ENCODE measurements around the gene NEURL3.
"Not testable (repeated sequence)": the region's sequence is repeated elsewhere in the genome, so short reads cannot be mapped to it uniquely, and the experiment has no call there.

The NEURL3 gene

DNA sequence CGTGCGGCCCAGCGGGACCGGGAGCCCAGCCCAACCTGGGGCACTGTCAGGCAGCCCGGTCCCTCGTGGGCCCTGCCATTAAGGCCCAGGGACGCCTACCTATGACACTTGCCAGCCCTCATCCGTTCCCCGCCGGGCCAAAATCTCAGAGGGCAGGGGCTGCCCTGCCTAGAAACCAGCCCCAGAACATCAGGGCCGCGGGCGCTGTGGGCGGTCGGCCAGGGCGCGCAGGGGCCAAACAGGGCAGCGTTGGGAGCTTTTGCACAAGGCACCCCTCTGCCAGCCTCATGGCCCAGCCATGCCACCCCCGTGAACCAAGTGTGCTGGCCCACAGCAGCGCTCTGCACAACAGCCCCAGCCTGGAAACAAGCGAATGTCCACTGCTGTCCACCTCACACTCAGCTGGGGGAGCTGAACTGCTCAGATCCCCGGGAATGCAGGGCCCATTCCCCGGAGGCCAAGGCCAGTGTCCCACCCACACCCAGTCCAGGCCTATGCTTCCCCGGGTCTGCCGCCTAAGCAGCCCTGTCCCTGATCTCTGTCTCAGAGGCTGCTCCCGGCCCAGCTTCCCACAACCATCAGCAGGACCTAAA is 3.5 kb upstream of the NEURL3 start:
- DNase-seq (ENCODE audit: low read depth in 2 of 2, low spot score in 1 of 2) = no peak

DNA sequence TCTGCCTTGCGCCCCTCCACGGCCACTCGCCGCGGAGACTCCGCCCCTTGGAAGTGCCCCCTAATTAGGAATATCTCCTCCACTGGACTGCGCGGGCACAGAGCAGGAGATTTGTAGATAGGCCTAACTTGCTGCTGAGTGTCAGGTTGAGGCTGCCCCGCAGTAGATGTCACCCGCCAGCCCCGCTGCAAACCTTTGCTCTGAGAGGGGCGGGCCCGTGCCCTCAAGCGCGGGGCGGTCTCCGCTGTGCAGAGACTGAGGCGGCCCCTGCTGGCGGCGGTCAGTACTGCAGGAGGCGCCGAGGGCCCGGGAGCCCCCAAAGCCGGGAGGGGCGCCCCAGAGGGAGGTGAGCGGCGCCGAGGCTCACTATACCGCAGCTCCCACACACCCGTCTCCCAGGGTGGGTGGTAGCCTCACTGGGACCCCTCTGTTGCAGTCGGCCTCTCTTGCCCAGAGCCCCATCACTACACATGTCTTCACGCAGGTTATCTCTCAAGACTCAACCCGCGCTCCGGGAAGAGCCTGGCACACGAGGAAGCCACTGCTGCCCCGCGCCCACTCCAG is 2.9 kb upstream of the NEURL3 start:
- DNase-seq (ENCODE audit: low read depth in 2 of 2, low spot score in 1 of 2) = peak; percentile 81 to 83

DNA sequence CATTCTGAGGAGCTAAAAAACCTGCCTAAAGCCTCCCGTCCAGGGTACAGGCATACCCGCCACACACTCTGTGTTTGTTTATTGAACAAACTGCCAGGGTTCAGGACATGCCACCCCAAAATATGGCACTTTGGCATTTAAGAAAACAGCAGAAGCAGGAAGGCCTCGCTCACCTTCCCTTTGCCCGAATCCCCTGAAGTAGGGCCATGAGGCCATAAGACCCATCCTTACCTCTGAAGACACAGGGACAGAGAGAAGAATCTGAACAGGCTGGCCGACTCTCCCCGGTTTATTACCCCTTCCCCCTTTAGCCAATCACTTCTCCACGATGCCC is 1.7 kb upstream of the NEURL3 start:
- no peak for DNase-seq (ENCODE audit: low read depth in 2 of 2, low spot score in 1 of 2)

DNA sequence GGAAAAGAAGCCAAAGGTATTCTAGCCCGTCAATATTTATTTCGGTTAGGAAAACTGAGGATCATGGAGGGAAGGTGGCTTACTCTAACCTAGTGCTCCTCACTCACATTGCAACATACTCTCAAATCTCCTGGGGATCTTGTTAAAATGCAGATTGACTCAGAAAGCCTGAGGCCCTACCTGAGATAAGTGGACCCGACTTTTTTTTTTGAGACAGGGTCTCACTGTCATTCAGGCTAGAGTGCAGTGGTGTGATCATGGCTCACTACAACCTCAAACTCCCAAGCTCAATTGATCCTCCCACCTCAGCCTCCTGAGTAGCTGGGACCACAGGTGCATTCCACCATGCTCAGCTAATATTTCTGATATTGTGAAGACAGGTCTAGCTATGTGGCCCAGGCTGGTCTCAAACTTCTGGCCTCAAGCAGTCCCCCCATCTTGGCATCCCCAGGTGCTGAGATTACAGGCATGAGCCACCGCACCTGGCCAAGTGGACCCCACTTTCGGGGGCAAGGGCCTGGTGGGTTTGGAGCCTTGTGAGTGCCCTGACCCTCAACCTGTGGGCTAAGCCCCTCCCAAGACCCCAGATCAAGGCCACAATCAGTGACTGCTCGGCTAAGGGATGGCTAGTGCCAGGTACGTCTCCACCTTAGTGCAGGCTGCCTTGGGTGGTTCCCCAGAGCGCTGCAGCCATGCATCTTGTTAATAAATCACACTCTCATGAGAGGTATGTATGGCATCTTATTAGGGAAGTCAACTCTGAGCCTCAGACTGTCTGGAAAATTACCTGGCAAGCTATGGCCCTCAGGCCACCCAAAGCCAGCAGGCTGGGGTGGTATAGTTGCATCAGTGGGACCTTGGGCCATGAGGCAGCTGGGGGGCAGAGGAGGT is 1.1 kb upstream of the NEURL3 start:
- no peak for DNase-seq (ENCODE audit: low read depth in 2 of 2, low spot score in 1 of 2)

DNA sequence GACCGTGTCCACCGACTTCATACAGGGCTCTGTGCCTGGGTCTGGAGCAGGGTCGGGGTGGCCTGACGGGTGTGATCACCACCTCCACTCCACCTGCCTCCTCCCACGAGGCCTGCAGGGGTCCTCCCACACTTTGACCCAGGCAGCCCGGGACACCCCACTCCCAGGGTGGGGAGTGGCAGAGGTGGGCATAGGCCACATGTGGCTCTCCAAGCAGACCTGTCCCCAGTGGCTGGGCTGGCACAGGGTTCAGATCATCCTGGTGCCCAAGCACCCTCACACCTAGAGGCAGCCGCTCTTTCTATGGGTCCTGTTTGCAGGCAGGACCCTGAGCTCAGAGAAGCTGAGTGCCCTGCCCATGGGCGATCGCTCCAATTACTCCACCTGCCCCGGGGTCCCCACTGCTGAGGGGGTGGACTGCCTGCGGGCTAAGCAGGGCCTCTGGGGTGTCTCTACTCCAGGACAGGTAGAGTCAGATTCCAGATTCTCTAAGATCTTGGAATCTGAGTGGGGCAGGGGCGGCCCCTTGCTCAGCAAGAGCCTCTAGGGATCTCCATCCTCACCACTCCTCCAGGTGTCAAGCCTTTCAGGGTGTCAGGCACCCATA is 1.4 kb downstream of the NEURL3 start:
- no peak for DNase-seq (ENCODE audit: low read depth in 2 of 2, low spot score in 1 of 2)

DNA sequence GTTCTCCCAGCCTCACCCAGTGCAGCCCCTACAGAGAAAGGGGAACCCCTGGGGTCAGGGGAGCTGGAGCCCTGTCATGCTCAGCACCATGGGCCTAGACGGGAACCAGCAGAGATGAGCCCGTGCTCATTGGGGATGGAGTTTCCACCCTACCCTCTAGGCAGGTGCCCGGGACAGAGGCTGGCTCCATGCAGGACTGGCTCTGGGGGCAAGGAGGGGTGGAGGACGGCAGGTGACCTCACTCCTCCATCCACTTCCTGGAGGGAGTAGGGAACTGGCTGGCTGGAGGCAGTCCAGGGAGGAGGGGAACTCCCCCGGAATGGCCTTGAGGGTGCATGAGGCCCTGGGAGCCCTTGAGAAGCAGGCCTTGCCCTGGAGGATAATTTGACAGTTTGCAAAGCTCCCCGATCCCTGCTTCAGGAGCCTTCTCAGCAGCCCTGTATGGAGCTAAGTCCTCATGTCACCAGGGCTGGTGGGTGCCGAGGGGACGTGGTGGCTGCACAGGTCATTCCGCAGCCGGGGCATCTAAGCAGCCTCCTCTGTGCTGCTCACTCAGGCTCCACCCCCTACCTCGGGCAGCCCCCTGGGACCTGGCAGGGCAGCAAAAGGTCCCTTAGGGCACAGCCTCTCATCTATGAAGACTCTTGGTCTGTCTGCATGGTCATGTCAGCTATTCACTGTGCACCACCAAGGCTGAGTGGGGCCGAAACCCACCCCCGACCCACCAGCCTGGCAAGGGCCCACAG is 2.1 kb downstream of the NEURL3 start:
- DNase-seq (ENCODE audit: low read depth in 2 of 2, low spot score in 1 of 2) = no peak

DNA sequence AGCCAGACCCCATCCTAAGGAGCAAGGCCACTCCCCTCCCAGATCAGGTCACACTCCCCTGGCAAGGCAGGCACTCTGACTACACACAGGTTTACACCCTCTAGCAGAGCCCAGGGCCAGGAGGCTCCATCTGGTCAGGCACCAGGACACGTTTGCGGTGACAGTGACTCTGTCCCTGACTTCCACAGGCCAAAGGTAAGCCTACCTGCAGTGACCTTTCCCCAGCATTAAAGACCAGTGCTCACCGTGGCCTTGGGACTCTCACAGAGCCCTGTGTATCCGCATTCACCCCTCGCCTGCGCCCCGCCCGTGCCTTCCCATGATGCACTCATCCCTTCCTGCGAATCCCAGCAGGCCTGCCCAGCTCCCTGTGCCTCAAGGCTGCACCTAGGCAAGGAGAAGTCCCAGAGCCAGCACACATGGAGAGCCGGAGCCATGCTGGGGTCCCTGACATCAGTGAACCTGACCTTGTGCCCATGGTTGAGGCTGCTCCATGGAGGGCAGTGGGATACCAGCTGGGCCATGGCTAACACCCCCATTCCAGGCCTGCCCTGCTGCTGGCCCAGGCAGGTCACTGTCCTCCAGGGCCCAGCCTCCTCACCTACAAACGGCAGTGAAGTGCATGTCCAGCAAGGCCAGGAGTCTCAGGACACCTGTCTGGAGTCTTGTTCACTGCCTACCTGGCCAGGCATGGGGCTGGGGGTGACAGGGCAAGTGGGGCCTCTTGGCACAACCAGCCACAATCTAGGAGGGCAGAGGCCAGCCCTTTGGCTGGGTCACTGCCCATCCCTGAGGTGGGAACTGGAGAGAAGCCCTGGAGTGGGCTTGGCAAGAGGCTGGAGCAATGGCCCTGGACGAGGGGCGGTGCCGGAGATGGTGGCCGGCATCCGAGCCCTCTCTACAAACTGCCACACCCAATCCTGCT is 3.0 kb downstream of the NEURL3 start:
- no peak for DNase-seq (ENCODE audit: low read depth in 2 of 2, low spot score in 1 of 2)

DNA sequence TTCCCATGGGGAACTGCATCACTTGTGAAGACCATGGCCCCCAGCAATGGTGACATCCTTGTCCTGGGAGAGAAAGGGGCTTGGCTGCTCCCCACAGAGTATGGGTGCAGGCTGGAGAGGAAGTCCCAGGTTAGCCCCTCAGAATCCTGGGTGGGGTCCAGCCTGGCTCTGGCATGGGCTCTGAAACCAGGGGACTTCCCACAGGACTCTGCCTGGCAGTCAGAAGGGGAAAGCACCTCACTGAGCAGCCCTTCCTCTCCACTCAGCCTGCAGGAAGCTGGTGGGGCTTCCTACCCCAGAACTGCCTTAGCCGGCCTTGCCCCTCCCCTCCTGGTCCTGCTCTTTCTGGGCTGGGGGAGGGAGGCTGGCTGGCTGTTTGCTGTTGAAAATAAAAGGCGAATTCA is 3.7 kb downstream of the NEURL3 start:
- no peak for DNase-seq (ENCODE audit: low read depth in 2 of 2, low spot score in 1 of 2)

DNA sequence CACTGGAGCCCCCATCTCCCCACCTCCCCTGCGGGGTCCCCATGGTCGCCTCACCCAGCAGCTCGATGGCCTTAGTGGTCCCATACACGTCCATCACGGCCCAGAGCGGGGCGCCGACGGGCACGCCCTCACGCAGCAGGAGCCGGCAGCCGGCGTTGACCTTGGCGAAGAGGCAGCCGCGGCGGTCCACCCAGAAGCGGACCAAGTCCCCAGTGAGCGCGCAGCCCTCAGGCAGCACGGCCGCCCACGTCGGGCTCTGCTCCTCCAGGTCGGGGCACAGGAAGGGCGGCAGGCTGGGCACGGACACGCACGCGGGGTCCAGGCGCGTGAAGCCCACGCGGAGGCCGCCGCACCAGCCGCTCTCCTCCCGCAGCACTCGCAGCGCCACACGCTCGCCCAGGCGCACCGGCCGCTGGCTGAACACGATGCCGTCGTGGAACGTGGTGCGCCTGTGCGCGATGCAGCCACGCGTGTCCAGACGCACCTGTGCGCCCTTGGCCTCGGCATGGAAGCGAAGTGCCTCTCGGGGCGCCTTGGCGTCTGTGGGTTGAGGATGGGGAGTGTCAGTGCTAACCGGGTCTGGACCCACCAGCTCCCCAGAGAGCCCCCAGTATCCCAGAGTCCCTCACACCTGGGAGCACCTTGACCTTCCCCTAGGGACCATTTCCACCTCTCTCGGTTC is 4.6 kb downstream of the NEURL3 start:
- DNase-seq (ENCODE audit: low read depth in 2 of 2, low spot score in 1 of 2) = no peak

DNA sequence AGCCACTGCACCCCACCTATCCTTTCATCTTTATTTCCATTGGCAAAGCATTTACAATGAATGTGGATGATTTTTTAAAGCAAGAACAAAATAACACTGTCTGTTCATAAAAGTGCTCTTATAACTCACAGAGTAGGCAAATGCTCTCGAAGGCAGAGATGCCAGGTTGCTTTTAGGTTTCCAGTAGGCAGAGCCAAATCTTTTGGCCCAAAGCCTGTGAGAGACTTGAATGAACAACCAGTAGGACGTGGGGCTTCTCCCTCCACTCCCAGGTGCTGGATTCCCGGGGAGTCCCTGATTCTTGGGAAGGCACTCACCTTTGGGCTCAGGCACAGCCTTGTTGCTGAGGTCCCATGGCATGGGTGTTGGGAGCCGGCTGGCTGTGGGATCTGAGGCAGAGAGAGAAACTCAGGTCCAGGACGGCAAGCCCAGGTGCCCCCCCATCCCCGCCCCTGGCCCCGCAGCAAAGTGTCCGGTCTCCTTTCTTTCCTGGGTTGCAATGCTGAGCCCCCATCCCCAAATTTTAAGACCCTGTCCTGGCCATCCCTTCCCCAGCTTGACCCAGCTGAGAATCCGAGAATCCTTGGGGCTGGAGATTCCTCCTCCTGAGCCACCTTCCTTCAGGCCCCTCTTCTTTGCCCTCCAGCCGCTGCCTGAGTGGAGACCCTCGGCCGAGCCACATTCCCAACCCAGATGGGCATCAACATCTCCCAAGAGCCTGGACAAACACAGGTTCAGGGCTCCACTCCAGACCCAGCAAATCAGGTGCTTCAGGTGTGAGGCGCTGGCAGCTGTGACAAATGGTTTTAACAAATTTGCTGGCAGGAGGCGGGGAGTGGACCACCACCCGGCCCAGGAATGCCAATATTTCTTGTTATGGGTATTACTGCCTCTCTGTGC is 5.8 kb downstream of the NEURL3 start:
- no peak for DNase-seq (ENCODE audit: low read depth in 2 of 2, low spot score in 1 of 2)

DNA sequence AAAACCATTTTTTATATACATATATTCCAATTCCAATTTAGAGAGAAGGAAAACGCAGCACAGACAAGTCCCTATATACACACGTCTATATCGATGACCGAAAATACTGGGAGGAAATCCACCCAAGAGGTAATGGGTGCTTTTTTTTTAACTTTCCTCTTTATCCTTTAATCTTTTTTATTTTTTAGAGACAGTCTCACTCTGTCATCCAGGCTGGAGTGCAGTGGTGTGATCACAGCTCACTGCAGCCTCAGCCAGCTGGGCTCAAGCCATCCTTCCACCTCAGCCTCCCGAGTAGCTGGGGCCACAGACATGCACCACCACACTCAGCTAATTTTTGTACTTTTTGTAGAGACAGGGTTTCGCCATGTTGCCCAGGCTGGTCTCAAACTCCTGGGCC is 6.5 kb downstream of the NEURL3 start:
- not testable (repeated sequence) for DNase-seq (ENCODE audit: low read depth in 2 of 2, low spot score in 1 of 2)

DNA sequence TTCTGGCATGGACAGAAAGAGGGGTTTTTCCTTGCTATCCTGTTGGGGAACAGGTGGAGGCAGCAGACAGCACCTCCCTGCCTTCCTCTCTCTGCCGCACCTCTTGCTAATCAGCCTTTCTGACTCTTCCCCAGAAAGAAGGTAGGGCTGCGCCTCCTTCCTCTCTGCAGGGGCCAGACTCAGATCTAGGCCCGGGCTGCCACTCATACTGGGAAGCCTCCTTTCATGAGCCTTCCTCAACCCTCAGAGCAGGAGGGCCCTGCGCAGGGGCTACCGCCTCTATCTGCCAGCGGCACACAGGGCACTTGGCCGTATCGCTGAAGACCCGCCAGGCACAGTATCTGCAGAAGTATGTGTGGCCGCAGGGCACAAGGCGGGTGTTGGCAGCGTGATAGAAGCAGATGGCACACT is 7.1 kb downstream of the NEURL3 start:
- no peak for DNase-seq (ENCODE audit: low read depth in 2 of 2, low spot score in 1 of 2)

DNA sequence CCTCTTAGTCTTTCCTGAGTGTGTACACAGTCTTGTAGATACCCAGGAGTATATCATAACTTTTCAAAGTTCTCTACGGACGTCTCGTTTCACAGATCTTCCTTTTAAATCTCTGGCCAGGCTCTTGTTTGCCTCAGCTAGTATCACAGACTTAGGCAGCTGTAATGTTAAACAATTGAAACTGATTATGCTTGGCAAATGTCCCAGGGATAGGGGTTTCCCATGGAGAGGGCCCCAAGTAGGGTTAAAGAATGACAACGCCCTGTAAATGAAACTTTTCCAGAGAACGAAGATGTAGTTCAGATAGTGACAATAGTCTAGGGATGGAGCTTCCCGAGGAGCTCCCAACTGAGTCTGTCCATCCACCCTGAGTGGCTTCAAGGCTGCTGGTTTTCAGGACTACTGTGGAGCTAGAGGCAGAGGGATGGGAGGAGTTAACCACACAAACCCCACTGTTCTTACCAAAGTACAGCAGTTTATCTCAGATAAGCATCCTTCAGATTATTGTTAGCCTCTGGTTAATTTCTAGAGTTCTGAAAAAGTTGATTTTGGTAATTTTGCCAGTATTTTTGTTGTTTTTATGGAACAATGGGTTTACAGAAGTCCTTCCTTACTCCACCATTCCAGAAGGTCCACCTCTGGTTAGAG is 9.1 kb downstream of the NEURL3 start:
- DNase-seq (ENCODE audit: low read depth in 2 of 2, low spot score in 1 of 2) = no peak

DNA sequence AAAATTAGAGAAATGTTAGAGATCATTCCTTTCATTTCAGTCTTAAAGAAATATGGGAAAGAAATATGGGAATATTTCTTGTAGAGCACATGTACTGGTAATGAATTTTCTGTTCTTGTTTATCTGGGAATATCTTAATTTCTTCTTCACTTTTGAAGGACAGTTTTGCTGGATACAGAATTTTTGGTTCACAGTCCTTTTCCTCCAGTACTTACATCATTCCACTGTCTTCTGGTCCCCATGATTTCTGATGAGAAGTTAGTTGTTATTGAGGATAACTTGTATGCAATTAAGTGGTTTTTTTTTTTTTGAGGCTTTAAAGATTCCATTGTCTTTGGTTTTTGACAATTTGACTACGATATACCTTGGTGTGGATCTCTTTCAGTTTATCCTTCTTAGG is 11.0 kb downstream of the NEURL3 start:
- no peak for DNase-seq (ENCODE audit: low read depth in 2 of 2, low spot score in 1 of 2)

DNA sequence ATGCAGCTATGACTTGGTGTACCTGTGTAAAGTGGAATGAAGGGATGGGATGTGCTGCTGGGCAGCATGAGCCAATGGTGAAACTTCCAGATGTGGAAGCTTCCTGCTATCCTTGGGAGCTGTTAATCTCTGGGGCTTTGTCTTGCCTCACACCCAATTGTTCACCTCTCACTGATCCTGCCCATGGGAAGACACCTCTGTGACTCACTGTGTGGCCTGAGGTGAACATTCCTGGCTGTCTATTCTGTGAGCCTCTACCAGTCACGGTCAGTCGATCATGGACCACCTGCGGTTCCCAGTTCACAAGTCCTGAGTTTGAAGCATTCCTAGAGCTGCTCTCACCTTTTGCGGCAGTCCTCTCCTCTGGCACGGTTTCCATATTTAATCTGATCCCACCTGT is 12.1 kb downstream of the NEURL3 start:
- DNase-seq (ENCODE audit: low read depth in 2 of 2, low spot score in 1 of 2) = no peak

DNA sequence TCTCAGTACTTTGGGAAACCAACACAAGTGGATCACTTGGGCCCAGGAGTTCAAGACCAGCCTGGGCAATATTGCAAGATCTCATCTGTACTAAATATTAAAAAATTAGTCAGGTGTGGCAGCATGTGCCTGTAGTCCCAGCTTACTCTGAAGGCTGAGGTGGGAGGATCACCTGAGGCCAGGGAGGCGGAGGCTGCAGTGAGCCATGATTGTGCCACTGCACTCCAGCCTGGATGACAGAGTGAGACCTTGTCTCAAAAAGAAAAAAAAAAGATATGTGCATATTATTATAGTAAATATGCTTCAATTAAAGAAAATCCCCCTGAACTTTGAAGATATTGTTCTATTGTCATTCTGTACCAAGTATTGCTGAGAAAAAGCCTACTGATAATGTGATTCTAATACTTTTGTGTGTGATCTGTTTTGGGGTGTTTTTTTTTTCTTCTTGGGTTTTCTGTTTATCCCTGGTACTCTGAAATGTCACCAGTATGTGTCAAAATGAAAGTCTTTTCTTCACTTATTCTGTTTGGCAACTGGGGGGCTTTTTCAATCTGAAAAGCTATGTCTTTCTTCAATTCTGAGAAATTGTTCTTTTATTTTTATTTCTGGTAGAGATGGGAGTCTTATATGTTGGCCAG is 13.2 kb downstream of the NEURL3 start:
- DNase-seq (ENCODE audit: low read depth in 2 of 2, low spot score in 1 of 2) = no peak

DNA sequence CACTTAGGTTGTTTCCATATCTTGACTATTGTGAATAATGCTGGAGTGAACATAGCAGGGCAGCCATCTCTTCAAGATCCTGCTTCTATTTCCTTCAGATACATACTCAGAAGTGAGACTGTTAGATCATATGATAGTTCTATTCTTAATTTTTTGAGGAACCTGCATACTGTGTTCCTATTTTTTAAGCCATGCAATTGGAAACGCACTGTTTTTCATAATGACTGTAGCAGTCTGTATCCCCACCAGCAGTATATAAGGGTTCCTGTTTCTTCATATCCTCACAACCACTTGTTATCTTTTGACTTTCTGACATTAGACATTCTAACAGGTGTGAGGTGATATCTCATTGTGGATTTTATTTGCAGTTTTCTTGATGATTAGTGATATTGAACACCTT is 15.5 kb downstream of the NEURL3 start:
- no peak for DNase-seq (ENCODE audit: low read depth in 2 of 2, low spot score in 1 of 2)

DNA sequence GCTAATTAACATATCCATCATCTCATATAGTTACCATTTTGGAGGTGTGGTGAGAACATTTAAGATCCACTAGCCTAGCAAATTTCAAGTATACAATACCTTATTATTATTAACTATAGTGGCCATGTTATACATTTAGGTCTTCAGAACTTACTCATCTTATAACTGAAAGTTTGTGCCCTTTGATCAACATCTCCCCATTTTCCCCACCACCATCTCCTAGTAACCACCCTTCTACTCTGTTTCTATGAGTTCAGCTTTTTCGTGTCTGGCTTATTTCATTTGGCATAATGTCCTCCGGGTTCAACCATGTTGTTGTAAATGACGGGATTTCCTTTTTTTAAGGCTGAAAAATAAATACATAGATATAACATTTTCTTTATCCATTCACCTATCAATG is 15.9 kb downstream of the NEURL3 start:
- no peak for DNase-seq (ENCODE audit: low read depth in 2 of 2, low spot score in 1 of 2)
